ENCODE results near the gene NDUFA8. TPM values are rescaled to one million over a fixed set of nuclear protein-coding genes. Genes with fewer than 3 reads are reported as not detected.

NDUFA8 gene
- total and polyA plus RNA-seq, 2 donors (not counting 1 experiment from before 2014, with no cell fraction given), result 26.6 to 90.2 TPM

DNA sequence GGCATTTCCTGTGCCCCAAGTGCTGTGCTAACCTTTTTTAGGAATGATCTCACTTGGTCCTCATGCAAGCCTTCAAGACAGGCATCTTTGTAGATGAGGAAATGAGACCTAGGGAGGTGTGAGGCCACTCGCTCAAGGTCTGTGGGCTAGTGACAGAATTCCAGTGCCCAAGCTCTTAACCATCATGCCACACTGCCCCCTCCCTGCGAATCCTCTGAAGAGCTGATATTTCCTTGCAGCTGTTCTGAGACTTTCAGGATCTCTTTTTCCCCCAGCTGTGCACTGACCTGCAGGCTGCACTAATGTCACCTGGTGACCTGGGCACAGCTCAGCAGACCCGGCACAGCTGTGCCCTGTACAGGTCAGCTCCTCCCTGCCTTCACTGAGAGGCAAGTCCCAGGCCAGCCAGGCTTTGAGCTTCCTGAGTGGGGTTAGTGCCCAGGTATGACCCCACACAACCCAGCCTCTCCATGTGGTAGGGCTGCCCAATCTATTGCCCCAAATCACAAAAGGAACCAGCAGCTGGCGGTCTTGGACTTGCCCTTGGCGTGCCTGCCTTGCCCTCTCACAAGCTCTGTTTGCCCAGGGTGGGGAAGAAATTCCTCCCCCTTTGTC is 32.8 kb upstream of the NDUFA8 start:
- no peaks in the 10 kb centered on the region for H4K20me1 ChIP-seq (ENCODE audit: control insufficient read depth, extremely low read depth, insufficient read depth, low read length)
- no peak overlapping the region for H3K9ac ChIP-seq (ENCODE audit: insufficient read depth, low read length)
- no peaks in the 10 kb centered on the region for H3K27me3 ChIP-seq (ENCODE audit: control insufficient read depth, insufficient read depth, low read length)
- no peak overlapping the region for H2AFZ ChIP-seq (ENCODE audit: low read length)
- no peaks in the 10 kb centered on the region for H3K9me3 ChIP-seq (ENCODE audit: control insufficient read depth, insufficient read depth, low read depth, low read length)
- DNase-seq (ENCODE audit: low read depth in 2 of 2), result no peak
- TF ChIP-seq EZH2 (IDR thresholded peaks at IDR 0.05; ENCODE audit: low read length, missing control alignments), result no peak
- TF ChIP-seq, protein P1, sequence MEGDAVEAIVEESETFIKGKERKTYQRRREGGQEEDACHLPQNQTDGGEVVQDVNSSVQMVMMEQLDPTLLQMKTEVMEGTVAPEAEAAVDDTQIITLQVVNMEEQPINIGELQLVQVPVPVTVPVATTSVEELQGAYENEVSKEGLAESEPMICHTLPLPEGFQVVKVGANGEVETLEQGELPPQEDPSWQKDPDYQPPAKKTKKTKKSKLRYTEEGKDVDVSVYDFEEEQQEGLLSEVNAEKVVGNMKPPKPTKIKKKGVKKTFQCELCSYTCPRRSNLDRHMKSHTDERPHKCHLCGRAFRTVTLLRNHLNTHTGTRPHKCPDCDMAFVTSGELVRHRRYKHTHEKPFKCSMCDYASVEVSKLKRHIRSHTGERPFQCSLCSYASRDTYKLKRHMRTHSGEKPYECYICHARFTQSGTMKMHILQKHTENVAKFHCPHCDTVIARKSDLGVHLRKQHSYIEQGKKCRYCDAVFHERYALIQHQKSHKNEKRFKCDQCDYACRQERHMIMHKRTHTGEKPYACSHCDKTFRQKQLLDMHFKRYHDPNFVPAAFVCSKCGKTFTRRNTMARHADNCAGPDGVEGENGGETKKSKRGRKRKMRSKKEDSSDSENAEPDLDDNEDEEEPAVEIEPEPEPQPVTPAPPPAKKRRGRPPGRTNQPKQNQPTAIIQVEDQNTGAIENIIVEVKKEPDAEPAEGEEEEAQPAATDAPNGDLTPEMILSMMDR (conservative IDR thresholded peaks at IDR 0.05 in 1 of 2, IDR thresholded peaks at IDR 0.05 in 1 of 2; ENCODE audit: low read depth in 1 of 2, low read length in 2 of 2), result no peak
- peaks cover 3% of the 10 kb centered on the region for H3K4me1 ChIP-seq (ENCODE audit: control insufficient read depth, extremely low read depth, insufficient read depth, low read length)
- H3K36me3 ChIP-seq (ENCODE audit: control insufficient read depth, insufficient read depth, low read length), result no peaks in the 10 kb centered on the region
- H3K4me2 ChIP-seq (ENCODE audit: extremely low read depth, insufficient read depth, low read length), result no peak overlapping the region
- no peaks in the 10 kb centered on the region for H3K79me2 ChIP-seq (ENCODE audit: control insufficient read depth, insufficient read depth, low read length)
- H3K27ac ChIP-seq (ENCODE audit: insufficient read depth, low read length), result no peak overlapping the region
- no peak overlapping the region for H3K4me3 ChIP-seq (replicated peaks in 1 of 4; ENCODE audit: control extremely low read depth in 1 of 4, insufficient read depth in 1 of 4, low read depth in 3 of 4, low read length in 4 of 4)

DNA sequence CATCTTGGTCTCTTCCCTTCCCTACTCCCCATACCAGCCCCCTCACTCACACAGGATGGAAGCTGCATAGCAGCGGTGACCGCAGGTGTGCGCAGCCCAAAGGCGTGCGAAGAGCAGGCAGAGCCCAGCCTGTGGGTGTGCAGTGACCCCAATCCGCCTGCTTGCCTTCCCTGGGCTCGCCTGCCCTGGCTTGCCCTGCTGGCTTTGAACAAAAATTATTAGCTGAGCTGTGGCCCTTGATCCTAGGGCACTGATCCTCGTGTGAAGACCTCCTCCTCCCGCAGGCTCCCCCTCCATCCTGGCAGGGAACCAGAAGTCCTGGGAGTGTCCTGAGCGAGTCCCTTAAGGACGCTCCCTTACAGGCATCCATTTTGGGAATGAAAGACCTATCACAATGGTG is 32.0 kb upstream of the NDUFA8 start:
- H3K4me1 ChIP-seq (ENCODE audit: control insufficient read depth, extremely low read depth, insufficient read depth, low read length), result peaks cover 3% of the 10 kb centered on the region
- H4K20me1 ChIP-seq (ENCODE audit: control insufficient read depth, extremely low read depth, insufficient read depth, low read length), result no peaks in the 10 kb centered on the region
- no peaks in the 10 kb centered on the region for H3K27me3 ChIP-seq (ENCODE audit: control insufficient read depth, insufficient read depth, low read length)
- H3K27ac ChIP-seq (ENCODE audit: insufficient read depth, low read length), result no peak overlapping the region
- no peak overlapping the region for H3K9ac ChIP-seq (ENCODE audit: insufficient read depth, low read length)
- no peak for DNase-seq (ENCODE audit: low read depth in 2 of 2)
- H3K36me3 ChIP-seq (ENCODE audit: control insufficient read depth, insufficient read depth, low read length), result no peaks in the 10 kb centered on the region
- no peak overlapping the region for H3K4me2 ChIP-seq (ENCODE audit: extremely low read depth, insufficient read depth, low read length)
- no peak overlapping the region for H3K4me3 ChIP-seq (replicated peaks in 1 of 4; ENCODE audit: control extremely low read depth in 1 of 4, insufficient read depth in 1 of 4, low read depth in 3 of 4, low read length in 4 of 4)
- no peaks in the 10 kb centered on the region for H3K9me3 ChIP-seq (ENCODE audit: control insufficient read depth, insufficient read depth, low read depth, low read length)
- H2AFZ ChIP-seq (ENCODE audit: low read length), result no peak overlapping the region
- no peaks in the 10 kb centered on the region for H3K79me2 ChIP-seq (ENCODE audit: control insufficient read depth, insufficient read depth, low read length)
- TF ChIP-seq, protein P1 (conservative IDR thresholded peaks at IDR 0.05 in 1 of 2, IDR thresholded peaks at IDR 0.05 in 1 of 2; ENCODE audit: low read depth in 1 of 2, low read length in 2 of 2), result no peak
- TF ChIP-seq EZH2 (IDR thresholded peaks at IDR 0.05; ENCODE audit: low read length, missing control alignments), result no peak

DNA sequence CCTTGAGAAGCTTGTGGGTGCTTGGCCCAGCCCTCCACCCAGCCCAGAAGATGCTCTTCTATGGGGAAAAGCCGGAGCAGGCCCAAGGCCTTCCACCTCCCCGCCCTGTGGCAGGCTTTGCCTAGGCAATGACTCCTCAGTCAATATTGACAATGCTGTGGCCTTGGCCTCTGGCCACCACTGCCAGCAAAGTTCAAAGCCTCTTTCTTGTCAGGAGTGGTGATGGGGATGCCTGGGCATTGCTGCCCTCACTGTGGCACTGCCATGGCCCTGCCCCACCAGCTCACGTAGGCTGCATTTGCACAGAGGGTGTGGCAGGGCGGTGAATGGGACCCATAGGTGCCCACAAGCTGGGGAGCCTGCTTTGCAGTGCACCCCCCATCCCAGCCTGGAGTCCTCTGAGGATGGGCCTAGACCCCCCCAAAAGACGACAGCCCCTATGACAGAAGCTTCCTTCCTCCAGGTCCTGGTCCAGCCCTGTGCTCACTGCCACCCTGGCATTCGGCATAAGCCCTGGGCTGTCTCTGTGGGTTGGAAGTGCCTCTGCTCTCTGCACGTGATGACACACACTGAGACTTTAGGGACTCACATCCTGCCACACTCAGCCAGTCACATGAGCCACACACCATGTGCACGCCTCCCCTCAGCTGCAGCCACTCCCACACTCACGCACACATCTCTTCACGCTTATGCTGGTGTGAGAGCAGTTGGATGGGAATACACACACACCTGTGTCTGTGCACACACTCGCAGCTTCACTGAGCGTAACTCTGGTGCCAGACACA is 31.2 kb upstream of the NDUFA8 start:
- no peak for TF ChIP-seq EZH2 (IDR thresholded peaks at IDR 0.05; ENCODE audit: low read length, missing control alignments)
- TF ChIP-seq, protein P1 (conservative IDR thresholded peaks at IDR 0.05 in 1 of 2, IDR thresholded peaks at IDR 0.05 in 1 of 2; ENCODE audit: low read depth in 1 of 2, low read length in 2 of 2), result no peak
- Histone ChIP-seq H3K27me3 (ENCODE audit: control insufficient read depth, insufficient read depth, low read length) (no peaks in the 10 kb centered on the region), H3K9ac (ENCODE audit: insufficient read depth, low read length) (no peak overlapping the region), H2AFZ (ENCODE audit: low read length) (no peak overlapping the region), H3K27ac (ENCODE audit: insufficient read depth, low read length) (no peak overlapping the region), H3K79me2 (ENCODE audit: control insufficient read depth, insufficient read depth, low read length) (no peaks in the 10 kb centered on the region), H3K4me2 (ENCODE audit: extremely low read depth, insufficient read depth, low read length) (no peak overlapping the region), H3K9me3 (ENCODE audit: control insufficient read depth, insufficient read depth, low read depth, low read length) (no peaks in the 10 kb centered on the region), H3K36me3 (ENCODE audit: control insufficient read depth, insufficient read depth, low read length) (no peaks in the 10 kb centered on the region), H3K4me1 (ENCODE audit: control insufficient read depth, extremely low read depth, insufficient read depth, low read length) (peaks cover 3% of the 10 kb centered on the region), H4K20me1 (ENCODE audit: control insufficient read depth, extremely low read depth, insufficient read depth, low read length) (no peaks in the 10 kb centered on the region), H3K4me3 (replicated peaks in 1 of 4; ENCODE audit: control extremely low read depth in 1 of 4, insufficient read depth in 1 of 4, low read depth in 3 of 4, low read length in 4 of 4) (no peak overlapping the region)
- no peak for DNase-seq (ENCODE audit: low read depth in 2 of 2)

All from fibroblast of lung (primary cell).